Measurements from ENCODE around the gene LARP4B. TPM values are rescaled to one million over a fixed set of nuclear protein-coding genes. Genes with fewer than 3 reads are reported as not detected.

LARP4B gene
- total and polyA plus RNA-seq, 4 donors, result 5.5 to 20.4 (median 12.1) TPM

DNA sequence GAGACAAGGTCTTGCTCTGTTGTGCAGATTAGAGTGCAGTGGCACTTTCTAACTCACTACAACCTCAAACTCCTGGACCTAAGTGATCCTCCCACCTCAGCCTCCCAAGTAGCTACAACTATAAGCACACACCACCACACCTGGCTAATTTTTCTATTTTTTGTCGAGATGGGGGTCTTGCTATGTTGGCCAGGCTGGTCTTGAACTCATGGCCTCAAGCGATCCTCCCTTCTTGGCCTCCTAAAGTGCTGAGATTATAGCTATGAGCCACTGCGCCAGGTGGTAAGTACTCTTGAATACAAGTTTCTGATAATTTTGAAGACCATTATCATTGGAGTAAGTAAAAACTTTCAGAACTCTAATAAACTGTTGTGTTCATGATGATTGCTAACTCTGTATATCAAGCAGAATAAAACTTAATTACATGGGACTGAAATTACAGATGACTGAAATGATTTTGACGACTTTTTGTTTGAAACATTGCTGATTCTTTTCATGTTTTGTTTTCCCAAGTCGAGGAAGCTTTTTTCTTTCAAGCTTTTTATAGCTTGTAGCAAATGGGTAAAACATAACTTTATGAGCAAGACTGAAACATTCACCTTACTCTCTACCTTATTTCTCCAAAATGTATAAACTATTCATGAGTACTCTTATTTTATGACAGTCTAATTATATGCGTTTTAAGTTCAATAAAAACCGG, 14.6 kb downstream of the LARP4B start (continued):
- TF ChIP-seq, protein P1, sequence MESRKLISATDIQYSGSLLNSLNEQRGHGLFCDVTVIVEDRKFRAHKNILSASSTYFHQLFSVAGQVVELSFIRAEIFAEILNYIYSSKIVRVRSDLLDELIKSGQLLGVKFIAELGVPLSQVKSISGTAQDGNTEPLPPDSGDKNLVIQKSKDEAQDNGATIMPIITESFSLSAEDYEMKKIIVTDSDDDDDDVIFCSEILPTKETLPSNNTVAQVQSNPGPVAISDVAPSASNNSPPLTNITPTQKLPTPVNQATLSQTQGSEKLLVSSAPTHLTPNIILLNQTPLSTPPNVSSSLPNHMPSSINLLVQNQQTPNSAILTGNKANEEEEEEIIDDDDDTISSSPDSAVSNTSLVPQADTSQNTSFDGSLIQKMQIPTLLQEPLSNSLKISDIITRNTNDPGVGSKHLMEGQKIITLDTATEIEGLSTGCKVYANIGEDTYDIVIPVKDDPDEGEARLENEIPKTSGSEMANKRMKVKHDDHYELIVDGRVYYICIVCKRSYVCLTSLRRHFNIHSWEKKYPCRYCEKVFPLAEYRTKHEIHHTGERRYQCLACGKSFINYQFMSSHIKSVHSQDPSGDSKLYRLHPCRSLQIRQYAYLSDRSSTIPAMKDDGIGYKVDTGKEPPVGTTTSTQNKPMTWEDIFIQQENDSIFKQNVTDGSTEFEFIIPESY (IDR thresholded peaks at IDR 0.05), result no peak
- TF ChIP-seq, protein P2, sequence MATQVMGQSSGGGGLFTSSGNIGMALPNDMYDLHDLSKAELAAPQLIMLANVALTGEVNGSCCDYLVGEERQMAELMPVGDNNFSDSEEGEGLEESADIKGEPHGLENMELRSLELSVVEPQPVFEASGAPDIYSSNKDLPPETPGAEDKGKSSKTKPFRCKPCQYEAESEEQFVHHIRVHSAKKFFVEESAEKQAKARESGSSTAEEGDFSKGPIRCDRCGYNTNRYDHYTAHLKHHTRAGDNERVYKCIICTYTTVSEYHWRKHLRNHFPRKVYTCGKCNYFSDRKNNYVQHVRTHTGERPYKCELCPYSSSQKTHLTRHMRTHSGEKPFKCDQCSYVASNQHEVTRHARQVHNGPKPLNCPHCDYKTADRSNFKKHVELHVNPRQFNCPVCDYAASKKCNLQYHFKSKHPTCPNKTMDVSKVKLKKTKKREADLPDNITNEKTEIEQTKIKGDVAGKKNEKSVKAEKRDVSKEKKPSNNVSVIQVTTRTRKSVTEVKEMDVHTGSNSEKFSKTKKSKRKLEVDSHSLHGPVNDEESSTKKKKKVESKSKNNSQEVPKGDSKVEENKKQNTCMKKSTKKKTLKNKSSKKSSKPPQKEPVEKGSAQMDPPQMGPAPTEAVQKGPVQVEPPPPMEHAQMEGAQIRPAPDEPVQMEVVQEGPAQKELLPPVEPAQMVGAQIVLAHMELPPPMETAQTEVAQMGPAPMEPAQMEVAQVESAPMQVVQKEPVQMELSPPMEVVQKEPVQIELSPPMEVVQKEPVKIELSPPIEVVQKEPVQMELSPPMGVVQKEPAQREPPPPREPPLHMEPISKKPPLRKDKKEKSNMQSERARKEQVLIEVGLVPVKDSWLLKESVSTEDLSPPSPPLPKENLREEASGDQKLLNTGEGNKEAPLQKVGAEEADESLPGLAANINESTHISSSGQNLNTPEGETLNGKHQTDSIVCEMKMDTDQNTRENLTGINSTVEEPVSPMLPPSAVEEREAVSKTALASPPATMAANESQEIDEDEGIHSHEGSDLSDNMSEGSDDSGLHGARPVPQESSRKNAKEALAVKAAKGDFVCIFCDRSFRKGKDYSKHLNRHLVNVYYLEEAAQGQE (IDR thresholded peaks at IDR 0.05), result no peak

GRCh38 chr10:909831-910230, 21.7 kb downstream of the LARP4B start:
- no peaks in the 10 kb centered on the region for H3K9me3 ChIP-seq (ENCODE audit: control insufficient read depth in 4 of 4, low read length in 3 of 4)
- TF ChIP-seq, protein P2 (IDR thresholded peaks at IDR 0.05), result no peak
- TF ChIP-seq RXRA (IDR thresholded peaks at IDR 0.05) (no peak), NR2F2 (IDR thresholded peaks at IDR 0.05) (no peak), JUND (IDR thresholded peaks at IDR 0.05) (no peak), HNF4A (conservative IDR thresholded peaks at IDR 0.05) (no peak), SP1 (IDR thresholded peaks at IDR 0.05) (no peak), HNF4G (IDR thresholded peaks at IDR 0.05) (no peak), TAF1 (conservative IDR thresholded peaks at IDR 0.05) (no peak), GABPA (IDR thresholded peaks at IDR 0.05 in 1 of 2, conservative IDR thresholded peaks at IDR 0.05 in 1 of 2) (no peak), FOXA2 (IDR thresholded peaks at IDR 0.05) (no peak), RAD21 (IDR thresholded peaks at IDR 0.05) (no peak), FOXA1 (IDR thresholded peaks at IDR 0.05) (no peak), YY1 (IDR thresholded peaks at IDR 0.05) (no peak)
- TF ChIP-seq, protein P1 (IDR thresholded peaks at IDR 0.05), result no peak
- H3K9ac ChIP-seq (ENCODE audit: low read depth in 1 of 2, low read length in 2 of 2), result no peak overlapping the region
- peaks cover 0 to 6% (median 4%) of the 10 kb centered on the region in 4 donors for H3K36me3 ChIP-seq (ENCODE audit: control insufficient read depth in 4 of 4, insufficient read depth in 3 of 4, low read depth in 1 of 4, low read length in 3 of 4)
- H3K27ac ChIP-seq (ENCODE audit: low read depth in 1 of 2, low read length in 2 of 2), result no peak overlapping the region
- no peak overlapping the region for H3K4me3 ChIP-seq (ENCODE audit: low read depth in 1 of 3, low read length in 3 of 3)
- 81% methylated on average over 3 of the region's 3 CpGs for WGBS
- no peaks in the 10 kb centered on the region for H3K27me3 ChIP-seq (ENCODE audit: control insufficient read depth in 4 of 4, insufficient read depth in 4 of 4, low read length in 3 of 4)
- no peak for DNase-seq (ENCODE audit: low spot score)
- H3K4me1 ChIP-seq (ENCODE audit: control insufficient read depth in 4 of 4, insufficient read depth in 4 of 4, low read length in 3 of 4), result peaks cover 0 to 2% (median 0%) of the 10 kb centered on the region in 4 donors
